HFF-Myc (cell line): ENCODE results near the gene APOM.

ENCODE experiments used
- DNase-seq: peaks from one replicate; pipeline ENCODE4 v3.0.0-alpha.2; 2011; ENCODE audit warnings: low read depth; ENCODE audit errors: extremely low read depth
- H3K4me3 ChIP-seq: replicated peaks from 2 replicates; pipeline ENCODE4 v1.5.1; 2011; ENCODE audit warnings: low read depth, mild to moderate bottlenecking, control low read depth, low read length
- CTCF ChIP-seq: IDR thresholded peaks from 2 replicates; pipeline ENCODE4 v1.5.1; 2012; ENCODE audit warnings: mild to moderate bottlenecking, low read depth, low read length, control low read depth; ENCODE audit errors: missing control alignments

APOM gene

DNA sequence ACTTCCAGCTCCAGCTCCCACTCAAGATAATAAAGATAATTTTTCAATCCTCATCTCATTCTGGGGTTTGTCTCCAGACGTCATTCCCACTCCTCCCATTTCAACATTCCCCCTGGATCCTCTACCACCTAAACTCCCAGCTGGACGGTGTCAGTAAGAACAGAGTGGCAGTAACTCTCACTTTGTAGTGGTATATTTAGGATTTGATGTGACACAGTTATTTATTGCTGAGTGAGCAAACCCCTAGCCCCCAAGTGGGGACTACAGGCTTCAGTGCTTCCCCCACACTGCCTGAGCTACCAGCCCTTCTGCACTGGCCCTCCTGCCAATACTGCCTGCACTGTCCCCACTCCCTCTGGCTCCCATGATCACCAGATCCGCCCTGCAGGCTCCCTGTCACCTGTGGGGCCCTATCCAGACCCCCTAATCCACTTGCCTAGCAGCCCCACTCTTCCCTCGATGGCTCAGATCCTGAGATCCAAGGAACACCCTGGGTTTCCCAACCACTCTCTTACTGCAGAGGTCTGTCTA is 2.5 kb downstream of the APOM start:
- TF ChIP-seq CTCF = no peak
- no peak for DNase-seq
- H3K4me3 ChIP-seq = no peak overlapping the region

DNA sequence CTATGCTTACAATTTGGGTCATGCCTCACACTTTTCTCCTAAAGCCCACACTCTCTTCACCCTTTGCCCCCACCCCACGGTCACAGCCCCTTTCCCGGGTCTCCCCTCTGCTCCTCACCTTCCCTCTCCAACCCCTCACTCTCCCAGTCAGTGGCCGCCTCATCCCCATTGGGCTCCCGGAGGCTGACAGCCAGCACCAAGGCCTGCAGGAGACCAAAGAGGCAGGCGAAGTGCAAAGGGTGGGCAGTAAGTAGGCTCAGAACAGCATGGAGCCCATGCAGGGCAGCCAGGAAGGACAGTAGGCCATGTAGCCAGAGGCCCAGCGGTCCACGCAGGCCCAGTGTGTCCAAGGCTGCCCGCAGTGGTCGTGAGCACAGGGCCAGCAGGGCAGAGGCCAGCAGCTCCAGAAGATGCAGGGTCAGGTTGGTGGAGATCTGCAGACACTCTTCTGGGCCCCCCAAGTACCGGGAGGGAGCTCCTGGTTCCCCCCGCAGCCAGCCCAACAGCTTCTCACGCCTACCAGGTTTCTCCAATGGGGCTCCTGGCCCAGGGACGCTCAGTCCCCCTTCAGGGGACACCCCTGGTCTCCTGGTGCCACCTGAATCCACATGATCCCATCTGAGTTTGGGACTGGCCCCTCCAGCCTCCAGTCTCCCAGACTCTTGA is 3.4 kb downstream of the APOM start:
- no peak for DNase-seq
- H3K4me3 ChIP-seq = peak overlapping the region; percentile 71
- TF ChIP-seq CTCF = no peak

- TF ChIP-seq CTCF = no peak
- H3K4me3 ChIP-seq = peak overlapping the region; percentile 71
- no peak for DNase-seq
These were observed 4.1 kb downstream of the APOM start for GRCh38 chr6:31659649-31660380.

GRCh38 chr6:31660381-31661261 is 4.9 kb downstream of the APOM start, which contains the start of gene C6orf47:
TSS of gene C6orf47 (minus strand) at chr6:31660778. CDS start at chr6:31659947, 831 bp downstream.
- no peak for TF ChIP-seq CTCF
- no peak for DNase-seq
- peak within 1 kb of the TSS; percentile 71 for H3K4me3 ChIP-seq

GRCh38 chr6:31661262-31662123 is 5.8 kb downstream of the APOM start:
- no peak for DNase-seq
- no peak for TF ChIP-seq CTCF
- H3K4me3 ChIP-seq = peak overlapping the region; percentile 71

DNA sequence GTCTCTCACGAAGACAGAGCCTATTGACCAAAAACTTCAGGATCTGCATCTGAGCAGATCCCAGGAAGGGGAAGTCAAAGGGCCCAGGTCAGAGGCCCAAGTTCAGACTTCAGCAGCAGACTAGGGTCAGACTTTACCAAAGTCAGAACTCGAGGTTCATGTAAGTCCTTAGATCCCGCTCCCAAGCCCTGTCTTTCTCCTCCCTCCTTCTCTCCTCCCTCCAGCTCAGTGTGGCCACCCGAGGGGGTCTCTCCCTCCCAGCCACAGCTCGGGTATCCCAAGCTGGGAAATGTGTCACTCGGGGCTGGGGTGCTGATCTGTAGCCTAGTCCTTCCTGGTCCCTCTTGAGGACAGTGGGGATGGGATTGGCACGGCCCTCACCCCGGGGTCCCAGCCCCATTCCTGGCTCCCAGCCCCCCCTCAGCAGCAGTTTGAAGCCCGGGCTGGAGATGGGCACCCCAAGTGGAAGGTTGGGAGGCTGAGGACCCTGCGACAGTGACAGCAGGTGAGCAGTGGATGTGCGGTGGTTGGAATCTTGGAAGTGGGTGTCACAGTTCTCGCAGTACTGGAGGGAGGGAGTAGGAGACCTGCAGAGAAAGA is 6.5 kb downstream of the APOM start:
- no peak for TF ChIP-seq CTCF
- H3K4me3 ChIP-seq = peak overlapping the region; percentile 97; the same call in 1 of the 2 replicates
- DNase-seq = no peak
